T-helper 2 cell treated with Interferon-gamma antibody and Interleukin-4, amounts not matched to agents 5 μg/mL and 100 μg/mL, for 36 hours (primary cell): Measurements from ENCODE around the gene FGD2.
A peak's percentile ranks its signal among the peaks of the same experiment; 100 is the strongest.
"Not testable (repeated sequence)": the region's sequence is repeated elsewhere in the genome, so short reads cannot be mapped to it uniquely, and the experiment has no call there.

Experiments used
- DNase-seq: peaks from one replicate; pipeline ENCODE4 v3.0.0; 2021; ENCODE audit warnings: low spot score
- H3K27ac Mint-ChIP-seq: one replicate; pipeline ENCODE4 v1.8.0; 2021; ENCODE audit warnings: mild to moderate bottlenecking, mixed read lengths
- H3K27me3 Mint-ChIP-seq: one replicate; pipeline ENCODE4 v1.8.0; 2021; ENCODE audit warnings: low read depth, mixed read lengths
- H3K36me3 Mint-ChIP-seq: one replicate; pipeline ENCODE4 v1.8.0; 2021; ENCODE audit warnings: low read depth, mixed read lengths
- H3K4me1 Mint-ChIP-seq: one replicate; pipeline ENCODE4 v1.8.0; 2021; ENCODE audit warnings: low read depth, mixed read lengths
- H3K4me3 Mint-ChIP-seq: one replicate; pipeline ENCODE4 v1.8.0; 2022; ENCODE audit warnings: mild to moderate bottlenecking, moderate library complexity, mixed read lengths
- H3K9me3 Mint-ChIP-seq: one replicate; pipeline ENCODE4 v1.8.0; 2021; ENCODE audit warnings: mixed read lengths

FGD2 gene

GRCh38 chr6:37042150-37042549, 36.7 kb downstream of the FGD2 start:
- Mint-ChIP-seq H3K36me3 (peaks cover 7% of the 10 kb centered on the region), H3K9me3 (peaks cover 5% of the 10 kb centered on the region), H3K27me3 (no peaks in the 10 kb centered on the region), H3K4me1 (peaks cover 46% of the 10 kb centered on the region), H3K27ac (no peak overlapping the region), H3K4me3 (no peak overlapping the region)
- DNase-seq, result no peak

GRCh38 chr6:37043091-37043490, 37.6 kb downstream of the FGD2 start:
- H3K9me3 Mint-ChIP-seq, H3K36me3 Mint-ChIP-seq, H3K4me3 Mint-ChIP-seq, H3K27me3 Mint-ChIP-seq, DNase-seq: not testable (repeated sequence)
- peak overlapping the region; percentile 21 for H3K27ac Mint-ChIP-seq
- peaks cover 55% of the 10 kb centered on the region for H3K4me1 Mint-ChIP-seq

- H3K4me3 Mint-ChIP-seq, result peak overlapping the region; percentile 59
- H3K36me3 Mint-ChIP-seq, result peaks cover 4% of the 10 kb centered on the region
- peaks cover 69% of the 10 kb centered on the region for H3K4me1 Mint-ChIP-seq
- no peak for DNase-seq
- H3K27me3 Mint-ChIP-seq, result no peaks in the 10 kb centered on the region
- no peaks in the 10 kb centered on the region for H3K9me3 Mint-ChIP-seq
- H3K27ac Mint-ChIP-seq, result peak overlapping the region; percentile 83
These were observed 41.9 kb downstream of the FGD2 start for GRCh38 chr6:37047346-37047688.

GRCh38 chr6:37047689-37048402, 42.4 kb downstream of the FGD2 start:
- Mint-ChIP-seq H3K9me3 (no peaks in the 10 kb centered on the region), H3K27me3 (no peaks in the 10 kb centered on the region), H3K27ac (peak overlapping the region; percentile 83), H3K4me3 (peak overlapping the region; percentile 59), H3K36me3 (peaks cover 4% of the 10 kb centered on the region), H3K4me1 (peaks cover 73% of the 10 kb centered on the region)
- DNase-seq, result no peak

- H3K9me3 Mint-ChIP-seq, result no peaks in the 10 kb centered on the region
- peak overlapping the region; percentile 90 for H3K4me3 Mint-ChIP-seq
- DNase-seq, result no peak
- no peaks in the 10 kb centered on the region for H3K27me3 Mint-ChIP-seq
- peaks cover 2% of the 10 kb centered on the region for H3K36me3 Mint-ChIP-seq
- H3K4me1 Mint-ChIP-seq, result peaks cover 72% of the 10 kb centered on the region
- peak overlapping the region; percentile 92 for H3K27ac Mint-ChIP-seq
These were observed 43.0 kb downstream of the FGD2 start for GRCh38 chr6:37048403-37048850.

GRCh38 chr6:37048851-37049757, 43.6 kb downstream of the FGD2 start:
- Mint-ChIP-seq H3K27me3 (no peaks in the 10 kb centered on the region), H3K4me3 (peak overlapping the region; percentile 90), H3K9me3 (no peaks in the 10 kb centered on the region), H3K4me1 (peaks cover 70% of the 10 kb centered on the region), H3K36me3 (no peaks in the 10 kb centered on the region), H3K27ac (peak overlapping the region; percentile 92)
- peak; percentile 79 for DNase-seq

GRCh38 chr6:37049758-37050044, 44.2 kb downstream of the FGD2 start:
- peaks cover 74% of the 10 kb centered on the region for H3K4me1 Mint-ChIP-seq

GRCh38 chr6:37050045-37050853, 44.8 kb downstream of the FGD2 start:
- Mint-ChIP-seq H3K4me3 (peak overlapping the region; percentile 90), H3K27ac (peak overlapping the region; percentile 92), H3K9me3 (no peaks in the 10 kb centered on the region), H3K4me1 (peaks cover 76% of the 10 kb centered on the region), H3K27me3 (no peaks in the 10 kb centered on the region), H3K36me3 (no peaks in the 10 kb centered on the region)
- peak; percentile 76 for DNase-seq

More at GRCh38 chr6:37049758-37050044, 44.2 kb downstream of the FGD2 start:
- DNase-seq, result no peak
- H3K27me3 Mint-ChIP-seq, result no peaks in the 10 kb centered on the region
- no peaks in the 10 kb centered on the region for H3K36me3 Mint-ChIP-seq
- peak overlapping the region; percentile 92 for H3K27ac Mint-ChIP-seq
- H3K4me3 Mint-ChIP-seq, result peak overlapping the region; percentile 90
- H3K9me3 Mint-ChIP-seq, result no peaks in the 10 kb centered on the region

GRCh38 chr6:37050854-37051137, 45.3 kb downstream of the FGD2 start:
- H3K9me3 Mint-ChIP-seq, result no peaks in the 10 kb centered on the region
- H3K27me3 Mint-ChIP-seq, result no peaks in the 10 kb centered on the region
- H3K36me3 Mint-ChIP-seq, result no peaks in the 10 kb centered on the region
- DNase-seq, result no peak
- H3K27ac Mint-ChIP-seq, result peak overlapping the region; percentile 92
- H3K4me3 Mint-ChIP-seq, result peak overlapping the region; percentile 90
- peaks cover 71% of the 10 kb centered on the region for H3K4me1 Mint-ChIP-seq

GRCh38 chr6:37051138-37052026, 45.9 kb downstream of the FGD2 start:
- Mint-ChIP-seq H3K4me3 (peak overlapping the region; percentile 90), H3K9me3 (no peaks in the 10 kb centered on the region), H3K36me3 (no peaks in the 10 kb centered on the region), H3K27ac (peak overlapping the region; percentile 92), H3K27me3 (no peaks in the 10 kb centered on the region), H3K4me1 (peaks cover 65% of the 10 kb centered on the region)
- DNase-seq, result peak; percentile 82

GRCh38 chr6:37052027-37052628, 46.7 kb downstream of the FGD2 start:
- H3K36me3 Mint-ChIP-seq, result no peaks in the 10 kb centered on the region
- H3K27me3 Mint-ChIP-seq, result no peaks in the 10 kb centered on the region
- peaks cover 59% of the 10 kb centered on the region for H3K4me1 Mint-ChIP-seq
- DNase-seq, result no peak
- peak overlapping the region; percentile 92 for H3K27ac Mint-ChIP-seq
- H3K4me3 Mint-ChIP-seq, result peak overlapping the region; percentile 90
- no peaks in the 10 kb centered on the region for H3K9me3 Mint-ChIP-seq

GRCh38 chr6:37053683-37054082, 48.2 kb downstream of the FGD2 start:
- Mint-ChIP-seq H3K27ac (no peak overlapping the region), H3K4me1 (peaks cover 48% of the 10 kb centered on the region), H3K27me3 (no peaks in the 10 kb centered on the region), H3K4me3 (no peak overlapping the region), H3K36me3 (no peaks in the 10 kb centered on the region), H3K9me3 (no peaks in the 10 kb centered on the region)
- no peak for DNase-seq

- DNase-seq, result no peak
- H3K36me3 Mint-ChIP-seq, result no peaks in the 10 kb centered on the region
- H3K4me3 Mint-ChIP-seq, result no peak overlapping the region
- no peaks in the 10 kb centered on the region for H3K9me3 Mint-ChIP-seq
- H3K4me1 Mint-ChIP-seq, result peaks cover 44% of the 10 kb centered on the region
- no peak overlapping the region for H3K27ac Mint-ChIP-seq
- no peaks in the 10 kb centered on the region for H3K27me3 Mint-ChIP-seq
These were observed 48.7 kb downstream of the FGD2 start for GRCh38 chr6:37054171-37054570.
